ENCODE results near the gene NOD1.

Gene NOD1

DNA sequence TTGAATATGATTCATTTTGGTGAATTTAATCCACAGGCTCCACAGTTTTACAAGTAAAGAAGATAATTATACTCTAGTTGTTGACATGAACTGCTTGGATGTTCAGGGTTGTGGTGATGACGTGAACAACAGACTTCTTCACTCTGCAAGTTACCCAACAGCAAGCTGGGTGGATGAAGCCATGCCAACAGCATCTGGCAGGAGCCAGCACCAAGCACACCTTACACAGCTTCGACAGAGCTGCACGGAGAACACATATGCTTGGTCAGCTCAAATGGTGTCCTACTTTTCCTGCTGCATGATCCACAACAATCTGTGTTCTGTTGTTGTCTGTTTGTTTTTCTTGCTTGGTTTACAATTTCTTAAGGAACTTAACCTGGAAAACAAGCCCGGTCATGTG lies 9.8 kb downstream of the NOD1 start:
- no peak for DNase-seq

DNA sequence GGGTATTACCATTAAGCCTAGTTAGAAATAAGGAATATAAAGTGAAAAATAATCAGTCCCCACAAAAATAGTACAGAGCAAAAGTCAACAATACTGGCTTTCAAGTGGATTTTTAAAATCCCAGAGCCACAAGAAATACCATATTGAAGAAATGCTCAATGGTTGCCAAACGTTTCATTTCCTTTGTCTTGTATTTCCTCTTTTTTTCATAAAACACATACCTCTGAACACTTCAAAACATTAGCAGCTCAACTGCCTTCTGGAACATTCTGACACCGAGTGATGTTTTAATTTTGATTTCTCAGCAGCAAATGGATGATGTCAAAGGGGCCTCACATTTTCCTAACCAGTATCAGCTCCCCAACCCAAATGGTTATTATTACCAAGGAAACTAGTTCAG lies 10.5 kb downstream of the NOD1 start:
- DNase-seq: peak; percentile 56

DNA sequence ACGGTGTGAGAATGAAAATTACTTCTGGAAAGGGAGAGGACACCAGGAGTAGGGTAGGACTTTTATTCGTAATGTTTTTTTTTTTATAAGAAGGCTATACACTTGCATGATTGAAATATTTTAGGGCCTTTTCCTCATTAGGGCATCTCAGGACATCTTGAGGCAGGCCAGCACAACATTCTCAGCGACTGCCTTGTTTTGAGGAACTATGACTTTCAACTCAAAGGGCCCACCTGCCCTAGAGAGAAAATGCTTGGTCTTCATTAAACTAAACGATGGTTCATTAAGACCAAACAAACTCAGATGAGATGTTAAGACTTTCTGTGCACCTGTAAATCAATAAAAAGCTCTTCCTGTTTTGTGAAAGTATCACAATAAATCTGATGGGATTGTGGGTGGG lies 11.3 kb downstream of the NOD1 start:
- DNase-seq: no peak

- no peak for DNase-seq
These were observed 12.3 kb downstream of the NOD1 start for GRCh38 chr7:30466266-30466665.

- DNase-seq: no peak
These were observed 12.8 kb downstream of the NOD1 start for GRCh38 chr7:30465811-30466180.

DNA sequence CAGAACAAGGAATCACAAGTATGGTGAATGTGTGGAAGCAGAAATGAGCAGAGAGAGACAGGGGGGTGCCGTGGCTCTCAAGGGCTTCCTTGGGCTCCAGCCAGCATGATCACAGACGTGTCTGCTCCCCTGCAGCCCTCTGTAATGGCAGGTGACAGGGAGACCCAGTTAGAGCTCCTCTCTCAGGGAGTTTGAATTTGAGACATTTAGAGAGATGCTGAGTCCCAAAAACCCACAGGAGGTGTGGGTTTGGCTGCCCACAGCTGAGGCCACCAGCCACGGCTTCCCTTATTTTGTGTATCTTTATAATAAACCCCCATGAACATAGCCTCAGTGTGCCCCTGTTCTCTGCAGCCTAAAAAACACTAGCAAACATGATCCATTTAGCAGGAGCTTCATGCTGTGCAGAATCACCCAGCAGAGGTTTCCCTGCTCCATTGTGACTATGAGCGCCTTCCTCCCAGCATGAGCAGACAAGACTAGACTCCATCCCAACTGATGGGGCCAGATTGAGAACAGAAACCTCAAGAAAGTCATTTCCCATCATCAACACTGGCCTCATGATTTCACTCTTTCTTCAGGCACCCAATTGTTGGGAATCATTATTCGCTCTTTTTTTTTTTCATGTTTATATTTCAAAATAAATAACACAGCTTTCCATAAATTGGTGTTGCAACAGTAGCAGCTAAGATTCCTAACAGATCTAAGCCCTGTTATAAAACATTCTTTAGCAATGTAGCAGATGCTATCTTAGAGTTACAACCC lies 13.4 kb downstream of the NOD1 start:
- peak; percentile 76 for DNase-seq

DNA sequence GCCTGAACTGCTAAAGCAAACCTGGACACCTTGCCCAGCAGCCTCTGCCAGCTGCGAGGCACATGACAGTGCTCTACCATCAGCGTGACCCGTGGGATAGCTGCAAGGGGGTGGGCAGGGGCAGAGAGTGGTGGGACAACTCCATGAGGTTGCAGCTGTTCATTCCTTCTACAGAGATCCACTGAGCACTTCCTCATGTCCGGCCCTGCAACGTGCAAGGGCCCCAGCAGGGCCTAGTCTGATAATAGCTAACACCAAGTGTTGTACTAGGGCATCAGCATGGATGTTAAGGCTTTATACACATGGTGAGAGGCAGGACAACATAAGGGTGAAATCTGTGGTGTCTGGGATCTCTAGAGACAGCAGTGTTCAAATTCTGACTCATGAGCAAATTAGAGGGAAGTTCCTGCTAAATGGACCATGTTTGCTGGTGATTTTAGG lies 14.3 kb downstream of the NOD1 start:
- peak; percentile 62 for DNase-seq

GRCh38 chr7:30463405-30464145 lies 15.0 kb downstream of the NOD1 start:
- peak; percentile 50 for DNase-seq

DNA sequence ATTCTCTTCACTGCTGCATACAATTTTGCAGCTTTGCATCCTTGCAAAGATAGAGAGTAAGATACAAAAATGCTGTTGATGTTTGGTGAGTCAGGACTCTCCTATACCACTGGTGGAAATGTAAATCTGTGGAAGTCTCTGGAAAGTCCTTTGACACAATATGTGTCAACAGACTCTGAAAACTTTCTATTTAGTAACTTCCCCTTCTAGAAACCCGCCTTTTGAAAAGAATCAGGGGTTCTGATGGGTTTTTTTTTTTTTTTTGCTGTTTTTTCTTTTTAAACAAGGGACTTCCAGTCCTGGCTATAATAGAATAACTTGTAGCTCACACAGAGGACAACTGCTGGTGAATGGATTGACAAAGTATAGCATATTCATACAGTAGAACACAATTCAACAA lies 16.4 kb downstream of the NOD1 start:
- peak; percentile 88 for DNase-seq

DNA sequence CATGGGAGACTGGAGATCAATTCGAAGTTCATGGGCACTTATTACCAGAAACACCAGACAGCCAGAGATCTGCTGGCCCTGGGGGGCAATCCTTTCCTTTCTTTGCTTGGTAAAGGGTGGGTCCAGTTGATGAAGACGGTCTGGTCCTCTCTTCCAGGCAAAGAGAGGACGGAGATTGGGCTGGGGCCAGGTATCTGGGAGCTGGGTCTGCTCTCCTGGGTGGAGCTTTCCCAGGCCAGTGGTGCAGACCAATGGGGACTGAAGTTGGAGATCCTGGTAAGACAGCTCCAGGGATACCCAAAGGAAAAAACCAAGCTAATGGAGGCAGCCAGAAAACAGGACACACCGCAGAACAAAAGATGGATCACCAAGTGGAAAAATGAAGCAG lies 18.3 kb downstream of the NOD1 start:
- DNase-seq: no peak

DNA sequence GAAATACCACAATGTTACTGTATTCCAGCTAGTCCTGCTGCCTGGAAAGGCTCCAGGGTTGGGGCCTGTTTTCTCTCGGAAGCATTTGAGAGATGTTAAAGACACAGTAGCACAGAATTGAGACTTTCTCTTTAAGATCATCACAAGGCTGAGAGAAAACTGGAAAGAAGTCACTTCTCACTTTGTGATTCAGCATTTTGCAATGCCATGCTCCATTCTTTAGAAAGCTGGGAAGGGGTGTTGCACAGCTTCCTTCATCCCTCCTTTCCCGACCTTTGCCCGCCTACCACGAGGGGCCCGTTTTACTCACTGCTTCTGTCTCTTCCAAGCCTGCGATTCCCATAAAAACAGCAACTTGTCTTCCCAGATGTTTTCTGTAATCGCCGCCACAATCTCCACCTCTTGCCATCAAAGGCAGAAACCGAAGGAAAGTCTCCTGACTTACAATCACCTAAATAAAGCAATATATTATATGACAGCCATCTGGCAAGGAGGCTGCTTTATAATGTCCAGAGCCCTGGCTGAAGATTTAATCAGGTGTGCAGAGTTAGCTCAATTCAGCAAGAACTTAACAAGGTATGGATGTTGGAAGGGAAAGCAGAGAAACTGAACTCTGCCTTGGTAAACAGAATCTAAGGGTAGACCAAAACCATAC lies 18.9 kb downstream of the NOD1 start:
- DNase-seq: peak; percentile 77

GRCh38 chr7:30458311-30458710 lies 20.3 kb downstream of the NOD1 start:
- DNase-seq: no peak

GRCh38 chr7:30453921-30454320 lies 24.7 kb downstream of the NOD1 start:
- no peak for DNase-seq

DNA sequence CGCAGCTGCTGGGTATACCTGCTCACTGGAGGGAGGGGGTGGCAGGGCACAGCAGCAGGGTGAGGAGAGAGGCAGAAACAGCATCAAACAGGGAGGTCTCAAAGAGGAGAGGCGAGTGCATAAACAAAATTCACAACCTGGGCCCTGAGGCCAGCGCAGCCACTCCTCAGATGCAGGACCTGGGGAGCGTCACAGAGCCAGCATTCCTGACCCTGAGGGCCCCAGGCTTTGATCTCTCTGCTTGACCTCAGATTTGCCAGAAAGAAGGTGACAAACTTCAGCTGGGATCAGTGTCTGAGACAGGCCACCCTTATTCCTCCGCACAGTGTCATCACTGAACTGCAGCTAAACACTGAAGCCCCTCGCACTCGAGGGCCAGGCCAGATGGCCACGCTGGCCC lies 25.6 kb downstream of the NOD1 start:
- no peak for DNase-seq

DNA sequence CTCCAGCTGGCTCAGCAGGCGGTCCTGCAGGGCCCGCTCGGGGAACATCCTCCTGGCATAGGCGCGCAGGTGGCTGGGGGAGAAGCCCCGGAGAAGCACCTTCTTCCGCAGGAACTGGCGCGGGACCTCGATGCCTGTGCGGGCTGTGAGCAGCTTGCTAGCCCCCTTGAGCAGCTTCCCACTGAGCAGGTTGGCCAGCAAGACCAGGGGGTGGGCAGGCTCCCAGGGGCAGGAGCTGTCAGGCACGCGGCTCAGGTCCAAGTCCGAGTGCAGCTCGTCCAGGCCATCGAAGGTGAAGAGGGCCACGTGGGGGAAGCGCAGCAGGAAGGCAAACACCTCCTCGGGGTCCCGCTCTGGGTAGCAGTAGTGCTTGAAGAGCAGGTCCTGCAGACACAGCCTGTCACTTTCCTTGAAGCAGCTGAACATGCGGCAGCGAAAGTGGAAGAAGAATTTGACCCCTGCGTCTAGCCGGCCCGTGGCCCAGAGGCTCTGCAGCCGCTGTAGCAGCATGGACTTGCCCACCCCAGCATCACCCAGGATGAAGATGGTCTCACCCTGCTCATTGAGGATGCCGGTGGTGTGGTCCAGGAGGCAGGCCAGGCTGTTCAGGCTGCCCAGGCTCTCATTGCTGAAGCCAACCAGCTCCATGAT lies 26.2 kb downstream of the NOD1 start:
- no peak for DNase-seq

GRCh38 chr7:30451539-30452279 lies 26.9 kb downstream of the NOD1 start:
- DNase-seq: no peak

- DNase-seq: no peak
These were observed 27.5 kb downstream of the NOD1 start for GRCh38 chr7:30450983-30451497.

- no peak for DNase-seq
These were observed 28.2 kb downstream of the NOD1 start for GRCh38 chr7:30450240-30450982.

- DNase-seq: no peak
These were observed 30.0 kb downstream of the NOD1 start for GRCh38 chr7:30448461-30449189.

- DNase-seq: no peak
These were observed 31.1 kb downstream of the NOD1 start for GRCh38 chr7:30447466-30447865.

GRCh38 chr7:30446266-30446665 lies 32.3 kb downstream of the NOD1 start:
- DNase-seq: no peak
